Ramos (cell line): Measurements from ENCODE around the gene PTPN18.
"Not testable (repeated sequence)": the region's sequence is repeated elsewhere in the genome, so short reads cannot be mapped to it uniquely, and the experiment has no call there.

Experiments
- in situ Hi-C: fragments of 300-500 bp; cut with MboI; formaldehyde crosslinking; loops from one replicate; pipeline ENCODE4 v1.14.3; 2022; ENCODE audit warnings: low sequenced_read_pairs; ENCODE audit not compliant: unreplicated experiment

Gene PTPN18

GRCh38 chr2:130416693-130417092 is 60.8 kb downstream of the PTPN18 start:
- in situ Hi-C loops = not testable (repeated sequence)

- in situ Hi-C loops = not testable (repeated sequence)
Observed at GRCh38 chr2:130418845-130419244, 63.0 kb downstream of the PTPN18 start.
